Middle frontal gyrus (tissue), 1 donor: ENCODE data around the gene SYNJ2.

ENCODE experiments used
- DNase-seq: peaks from one replicate; pipeline ENCODE4 v3.0.0-alpha.2; 2015; ENCODE audit warnings: low spot score; ENCODE audit errors: extremely low spot score

The SYNJ2 gene

DNA sequence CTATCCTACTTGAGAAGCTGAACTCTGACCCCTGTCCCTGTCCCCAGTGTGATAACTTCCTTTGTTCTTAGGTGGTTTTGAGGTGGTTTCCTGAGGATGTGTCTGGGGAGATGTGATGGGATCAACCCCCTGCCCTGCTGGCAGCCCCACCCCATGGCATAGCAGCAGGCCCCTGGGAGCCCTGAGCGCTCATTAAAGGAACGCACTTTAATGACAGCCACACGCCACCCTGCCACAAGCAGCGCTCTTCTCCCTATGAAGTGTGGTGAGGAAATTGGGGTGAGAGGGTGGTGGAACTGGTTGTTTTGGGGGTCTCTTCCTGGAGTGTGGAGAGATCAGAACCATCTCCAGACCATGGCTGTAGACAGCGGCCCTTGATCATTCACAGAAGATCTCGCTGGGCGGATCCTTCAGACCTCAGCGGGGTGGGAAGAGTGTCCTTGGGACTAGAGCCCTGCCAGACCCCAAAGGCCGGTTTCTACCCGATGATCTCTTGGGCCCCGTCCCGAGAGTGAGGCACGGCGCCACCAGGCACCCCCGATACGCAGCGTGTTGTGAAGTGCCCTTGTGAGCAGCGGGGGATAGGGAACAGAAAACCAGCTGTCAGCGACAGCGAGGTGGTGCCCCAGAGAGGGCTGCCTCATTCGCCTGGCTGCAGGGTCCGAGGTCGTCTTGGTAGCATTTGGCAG lies 45.4 kb downstream of the SYNJ2 start:
- DNase-seq = no peak

DNA sequence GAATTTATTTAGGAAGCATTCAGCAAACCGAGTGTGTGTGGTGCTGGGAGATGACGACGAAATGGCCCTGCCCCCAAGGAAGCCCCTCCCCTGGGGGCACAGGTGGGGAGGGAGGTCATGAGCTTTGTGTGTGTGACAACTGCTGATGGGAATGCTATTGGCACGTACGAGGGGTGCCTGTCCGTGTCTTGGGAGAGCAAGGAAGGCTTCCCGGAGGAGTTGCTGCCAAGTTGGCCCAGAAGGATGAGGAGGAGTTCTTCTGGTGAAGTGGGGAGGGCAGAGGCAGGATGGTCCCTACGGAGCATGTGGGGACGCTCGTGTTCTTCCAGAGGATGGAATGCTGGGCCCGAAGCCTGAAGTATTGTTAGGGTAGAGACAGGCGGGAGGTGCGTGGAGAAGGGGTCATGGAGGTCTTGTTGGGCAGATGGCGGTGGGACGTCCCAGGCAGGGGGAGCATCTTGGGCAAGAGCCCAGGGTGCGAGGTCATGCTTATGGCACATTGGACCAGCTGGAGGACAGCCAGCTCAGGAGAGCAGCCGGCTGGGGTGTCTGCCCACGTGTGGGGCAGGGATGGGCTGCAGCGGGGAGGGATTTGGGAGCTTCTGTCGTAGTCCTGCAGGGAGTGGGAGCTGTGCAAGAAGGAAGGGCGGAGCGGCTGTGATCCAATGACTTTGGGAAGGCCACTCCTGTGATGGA lies 46.1 kb downstream of the SYNJ2 start:
- DNase-seq = no peak

DNA sequence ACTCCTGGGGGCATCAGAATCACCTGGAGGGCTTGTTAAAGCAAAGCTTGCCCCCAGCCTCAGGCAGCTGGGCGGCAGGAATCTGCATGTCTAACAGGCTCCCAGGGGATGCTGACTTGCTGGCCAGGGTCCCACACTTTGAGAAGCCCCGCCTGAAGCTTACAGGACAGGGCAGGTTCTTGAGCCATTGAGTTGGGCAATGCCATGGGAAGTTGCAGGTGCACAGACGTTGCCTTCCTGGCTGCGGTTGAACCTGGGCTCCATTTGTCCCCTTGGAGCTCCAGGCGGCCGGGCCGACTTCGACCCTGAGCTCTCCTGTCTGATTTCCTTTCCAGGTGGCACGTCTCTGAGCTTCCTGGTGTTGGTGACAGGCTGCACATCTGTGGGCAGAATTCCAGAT lies 46.8 kb downstream of the SYNJ2 start:
- no peak for DNase-seq

DNA sequence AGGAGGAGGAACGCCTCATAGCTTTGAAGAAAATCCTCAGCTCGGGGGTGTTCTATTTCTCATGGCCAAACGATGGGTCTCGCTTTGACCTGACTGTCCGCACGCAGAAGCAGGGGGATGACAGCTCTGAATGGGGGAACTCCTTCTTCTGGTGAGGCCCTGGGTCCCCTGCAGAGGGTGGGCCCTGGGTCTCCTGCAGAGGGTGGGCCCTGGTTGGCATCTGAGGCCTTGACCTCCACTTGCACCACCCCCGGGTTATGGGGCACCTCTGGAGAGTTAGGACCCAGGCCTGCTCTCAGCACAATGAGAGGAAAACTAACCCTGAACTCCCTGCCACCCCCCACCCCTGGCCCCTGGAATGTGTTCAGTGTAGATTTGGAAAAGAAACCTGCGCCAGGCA lies 47.2 kb downstream of the SYNJ2 start:
- no peak for DNase-seq

DNA sequence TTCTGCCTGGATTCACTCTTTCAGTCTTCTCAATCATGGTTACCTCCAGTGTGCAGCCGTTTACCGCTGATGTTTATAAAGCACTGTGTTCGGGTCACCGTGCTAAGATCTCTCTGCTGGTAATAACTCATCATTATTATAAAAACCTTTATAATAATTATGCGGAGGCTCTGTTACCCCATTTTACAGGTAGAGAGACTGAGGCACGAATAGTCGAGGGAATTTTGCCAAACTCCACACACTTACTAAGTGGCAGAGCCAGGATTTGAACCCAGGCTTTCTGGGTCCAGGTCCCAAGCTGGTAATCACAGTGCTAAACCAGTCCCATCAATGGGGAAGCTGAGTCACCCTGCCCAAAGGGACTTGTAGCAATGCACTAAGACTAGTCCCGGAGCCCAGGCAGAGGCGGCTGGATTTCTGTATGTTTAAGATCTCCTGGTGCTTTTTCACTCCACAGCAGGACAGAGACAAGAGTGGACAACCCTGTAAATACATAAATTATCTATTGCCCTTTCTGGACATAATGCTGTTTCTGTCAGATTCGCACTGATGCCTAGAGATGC lies 48.1 kb downstream of the SYNJ2 start:
- DNase-seq = no peak

DNA sequence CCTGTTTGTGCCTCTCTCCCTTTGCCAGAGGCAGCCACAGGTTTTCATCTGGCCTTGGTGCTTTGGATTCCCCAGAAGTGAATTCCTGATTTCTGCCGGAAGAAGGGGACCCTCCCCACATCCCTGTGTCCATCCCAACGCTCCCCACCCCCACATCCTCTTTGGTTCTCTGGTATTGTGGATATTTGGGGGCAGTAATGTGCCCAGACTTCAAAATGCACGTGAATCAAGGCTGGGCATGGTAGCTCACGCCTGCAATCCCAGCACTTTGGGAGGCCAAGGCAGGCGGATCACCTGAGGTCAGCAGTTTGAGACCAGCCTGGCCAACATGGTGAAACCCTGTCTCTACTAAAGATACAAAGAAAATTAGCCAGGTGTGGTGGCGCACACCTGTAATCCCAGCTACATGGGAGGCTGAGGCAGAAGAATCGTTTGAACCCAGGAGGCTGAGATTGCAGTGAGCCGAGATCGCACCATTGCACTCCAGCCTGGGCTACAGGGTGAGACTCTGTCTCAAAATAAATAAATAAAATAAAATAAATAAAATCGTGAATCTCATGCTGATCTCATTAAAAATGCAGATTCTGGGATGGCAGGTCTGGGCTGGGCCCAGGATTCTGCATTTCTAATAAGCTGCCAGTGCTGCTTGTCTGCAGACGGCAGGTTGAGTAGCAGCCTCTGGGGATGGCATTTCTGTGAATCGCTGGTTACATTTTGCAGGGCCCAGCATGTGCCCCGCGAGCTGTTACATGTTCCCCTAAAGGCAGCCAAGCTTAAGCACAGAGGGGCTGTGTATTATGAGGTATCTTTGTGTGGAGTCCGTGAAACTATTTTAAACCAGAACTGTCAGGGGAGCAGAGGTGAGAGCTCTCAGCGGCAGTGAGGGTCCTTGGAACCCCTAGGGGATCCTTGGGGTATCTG lies 49.0 kb downstream of the SYNJ2 start:
- DNase-seq = no peak

DNA sequence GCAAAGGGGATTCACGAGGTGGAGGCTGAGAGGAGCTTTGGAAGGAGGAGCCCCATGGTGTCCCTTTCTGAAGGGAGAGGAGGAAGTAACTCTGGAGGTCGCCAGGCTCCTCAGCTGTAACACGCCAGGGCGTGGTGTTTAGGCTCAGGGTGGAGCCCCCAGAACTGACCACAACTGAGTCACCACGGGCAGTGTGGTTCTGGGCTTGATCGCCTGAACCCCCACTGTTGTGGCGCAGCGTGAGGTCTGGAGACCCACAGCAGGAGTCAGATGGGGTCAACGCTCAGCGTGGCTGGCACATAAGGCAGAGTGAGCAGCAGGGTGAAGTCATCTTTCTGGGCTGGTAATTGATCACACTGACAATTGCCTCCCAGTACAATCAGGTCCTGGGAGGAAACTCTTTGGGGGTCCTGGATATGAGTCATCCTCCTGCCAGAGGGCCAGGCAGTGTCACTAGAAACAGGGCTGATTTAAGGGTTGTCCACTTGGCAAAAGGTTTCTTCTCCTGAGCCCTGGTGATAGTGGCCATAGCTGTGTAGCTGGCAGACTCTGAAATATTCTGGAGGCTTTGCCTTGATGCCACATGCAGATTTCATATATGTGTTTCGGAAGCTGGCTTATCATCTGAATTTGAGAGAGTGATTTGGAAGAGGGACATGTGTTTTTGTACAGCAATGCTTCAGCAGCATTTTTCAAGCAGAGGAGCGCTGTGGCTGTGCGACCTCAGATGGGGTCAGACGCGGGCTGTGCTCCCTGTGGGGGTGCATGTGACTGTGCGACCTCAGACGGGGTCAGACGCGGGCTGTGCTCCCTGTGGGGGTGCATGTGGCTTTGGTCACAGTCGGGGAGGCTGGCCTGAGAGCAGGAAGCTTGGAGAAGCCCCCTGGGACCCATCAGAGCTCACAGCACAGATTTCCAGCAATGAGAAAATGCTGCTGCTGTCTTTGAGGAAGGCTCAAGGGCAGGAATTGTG lies 50.0 kb downstream of the SYNJ2 start:
- no peak for DNase-seq

DNA sequence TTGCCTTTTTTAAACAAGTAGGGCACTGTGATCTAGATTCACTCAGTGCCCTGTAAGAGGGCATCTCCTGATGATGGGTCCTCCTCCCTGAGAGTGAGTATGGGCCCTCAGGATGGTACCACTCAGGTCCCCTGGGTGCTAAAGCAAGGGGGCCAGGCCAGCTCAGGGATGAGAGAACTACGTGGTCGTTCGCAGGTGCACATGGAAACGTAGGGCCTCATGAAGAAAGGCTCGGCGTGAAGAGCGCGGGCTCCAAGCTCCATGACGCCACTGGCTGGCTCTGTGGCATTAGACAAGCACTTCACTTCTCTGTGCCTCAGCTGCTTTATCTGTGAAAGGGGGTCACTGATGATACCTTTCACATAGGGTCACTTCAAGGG lies 50.7 kb downstream of the SYNJ2 start:
- no peak for DNase-seq

DNA sequence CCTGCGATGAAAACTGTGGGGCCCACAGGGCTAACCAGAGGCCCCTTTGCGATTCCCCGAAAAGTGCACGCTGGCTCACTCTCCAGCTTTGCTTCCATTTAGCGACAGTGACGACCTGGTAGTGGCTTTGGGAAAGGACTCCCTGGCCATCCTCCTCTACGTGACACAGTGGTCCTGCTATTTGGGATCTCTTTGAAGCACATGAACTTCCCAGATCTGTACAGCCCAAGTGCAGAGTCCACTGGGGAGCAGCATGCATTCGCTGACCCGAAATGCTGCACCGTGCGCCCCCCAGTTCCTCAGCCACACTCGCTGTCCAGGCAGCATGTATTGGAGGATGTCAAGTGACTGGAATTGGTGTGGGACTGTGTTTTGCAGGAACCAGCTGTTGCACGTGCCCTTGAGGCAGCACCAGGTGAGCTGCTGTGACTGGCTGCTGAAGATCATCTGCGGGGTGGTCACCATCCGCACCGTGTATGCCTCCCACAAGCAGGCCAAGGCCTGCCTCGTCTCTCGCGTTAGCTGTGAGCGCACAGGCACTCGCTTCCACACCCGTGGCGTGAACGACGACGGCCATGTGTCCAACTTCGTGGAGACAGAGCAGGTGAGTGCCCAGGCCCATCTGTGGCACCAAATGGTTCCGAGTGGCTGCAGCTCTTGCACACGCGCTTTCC lies 51.6 kb downstream of the SYNJ2 start:
- DNase-seq = no peak

DNA sequence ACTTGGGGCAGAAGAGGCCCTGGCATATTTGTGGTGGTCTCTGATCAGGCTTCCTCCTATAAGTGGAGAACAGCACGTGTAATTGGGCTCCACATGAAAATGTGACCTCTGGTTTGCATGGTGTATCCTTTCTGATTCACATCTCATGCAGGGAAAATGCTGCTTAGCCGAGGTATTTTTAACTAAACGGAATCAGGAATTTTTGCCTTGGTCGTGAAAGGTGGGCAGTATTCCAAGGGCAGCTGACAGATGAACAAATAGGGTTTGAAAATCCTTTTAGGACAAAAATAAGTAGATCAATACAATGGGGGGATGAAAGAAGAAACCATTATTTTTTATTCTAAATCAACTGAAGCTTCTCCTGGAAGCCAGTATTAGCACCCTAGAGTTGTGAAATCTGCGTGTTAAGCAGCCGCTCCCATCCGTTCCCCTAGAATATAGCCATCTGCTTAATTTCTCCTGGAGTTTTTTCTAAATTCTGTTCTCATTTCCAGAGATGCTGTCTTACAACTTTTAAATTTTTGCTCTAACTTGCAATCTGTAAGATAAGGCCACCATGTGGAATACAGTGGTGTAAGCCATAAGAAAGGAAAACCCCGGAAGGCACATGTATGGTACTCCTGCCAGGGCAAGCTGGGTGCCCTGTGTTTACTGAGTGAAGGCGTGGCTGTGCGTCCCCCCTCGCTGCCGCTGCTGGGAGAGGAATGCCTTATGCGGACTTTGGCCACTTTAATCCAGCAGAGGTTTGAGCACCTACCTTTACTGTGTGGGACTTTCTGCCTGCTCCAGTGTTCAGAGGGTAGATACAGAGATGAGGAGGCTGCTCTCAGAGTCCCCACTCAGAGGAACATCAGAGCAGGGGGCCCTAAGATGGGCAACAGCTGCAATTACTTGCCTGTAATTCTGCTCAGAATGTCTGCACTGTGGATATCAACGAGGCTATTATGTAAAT lies 52.4 kb downstream of the SYNJ2 start:
- DNase-seq = no peak

DNA sequence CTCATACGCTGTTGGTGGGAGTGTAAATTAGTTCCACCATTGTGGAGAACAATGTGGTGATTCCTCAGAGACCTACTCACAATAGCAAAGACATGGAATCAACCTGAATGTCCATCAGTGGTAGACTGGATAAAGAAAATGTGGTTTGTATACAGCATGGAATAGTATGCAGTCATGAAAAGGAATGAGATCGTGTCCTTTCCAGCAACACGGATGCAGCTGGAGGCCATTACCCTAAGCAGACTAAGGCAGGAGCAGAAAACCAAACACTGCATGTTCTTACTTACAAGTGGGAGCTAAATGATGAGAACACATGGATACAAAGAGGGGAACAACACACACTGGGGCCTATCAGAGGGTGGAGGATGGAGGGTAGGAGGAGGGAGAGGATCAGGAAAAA lies 54.6 kb downstream of the SYNJ2 start:
- no peak for DNase-seq

DNA sequence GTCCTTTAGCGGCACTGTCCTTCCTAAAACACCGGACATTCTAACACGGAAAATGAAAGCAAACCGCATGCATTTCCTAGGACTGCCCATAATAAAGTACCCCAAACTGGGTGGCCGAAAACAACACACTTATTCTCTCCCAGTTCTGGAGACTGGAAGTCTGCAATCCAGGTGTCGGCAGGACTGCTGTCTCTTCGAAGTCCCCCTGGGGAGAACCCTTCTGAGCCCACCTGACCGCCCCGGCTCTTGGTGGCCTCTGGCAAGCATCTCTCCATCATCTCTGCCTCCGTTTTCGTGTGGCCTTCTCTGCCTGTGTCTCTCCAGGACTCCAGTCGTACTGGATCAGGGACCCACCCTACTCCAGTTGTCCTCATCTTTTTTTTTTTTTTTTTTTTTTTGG lies 55.4 kb downstream of the SYNJ2 start:
- DNase-seq = no peak

DNA sequence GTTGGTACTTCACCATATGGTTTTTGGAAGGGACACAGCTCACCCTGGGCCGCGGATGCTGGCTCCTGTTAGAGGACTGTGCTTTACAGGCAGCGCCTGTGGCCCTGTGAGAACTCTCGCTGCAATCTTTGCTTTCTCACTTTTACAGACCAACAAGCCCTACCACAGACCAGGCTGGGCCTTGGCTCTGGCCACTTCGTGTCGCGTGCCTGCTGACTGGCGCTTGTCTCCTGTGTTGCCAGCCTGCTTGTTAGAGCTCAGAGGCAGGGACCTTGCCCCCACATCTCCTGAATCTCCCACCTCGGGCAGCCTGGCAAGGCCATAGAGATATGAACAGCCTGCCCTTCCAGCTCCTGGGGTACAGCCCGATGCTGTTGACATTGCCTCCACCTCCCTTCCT lies 56.1 kb downstream of the SYNJ2 start:
- no peak for DNase-seq

DNA sequence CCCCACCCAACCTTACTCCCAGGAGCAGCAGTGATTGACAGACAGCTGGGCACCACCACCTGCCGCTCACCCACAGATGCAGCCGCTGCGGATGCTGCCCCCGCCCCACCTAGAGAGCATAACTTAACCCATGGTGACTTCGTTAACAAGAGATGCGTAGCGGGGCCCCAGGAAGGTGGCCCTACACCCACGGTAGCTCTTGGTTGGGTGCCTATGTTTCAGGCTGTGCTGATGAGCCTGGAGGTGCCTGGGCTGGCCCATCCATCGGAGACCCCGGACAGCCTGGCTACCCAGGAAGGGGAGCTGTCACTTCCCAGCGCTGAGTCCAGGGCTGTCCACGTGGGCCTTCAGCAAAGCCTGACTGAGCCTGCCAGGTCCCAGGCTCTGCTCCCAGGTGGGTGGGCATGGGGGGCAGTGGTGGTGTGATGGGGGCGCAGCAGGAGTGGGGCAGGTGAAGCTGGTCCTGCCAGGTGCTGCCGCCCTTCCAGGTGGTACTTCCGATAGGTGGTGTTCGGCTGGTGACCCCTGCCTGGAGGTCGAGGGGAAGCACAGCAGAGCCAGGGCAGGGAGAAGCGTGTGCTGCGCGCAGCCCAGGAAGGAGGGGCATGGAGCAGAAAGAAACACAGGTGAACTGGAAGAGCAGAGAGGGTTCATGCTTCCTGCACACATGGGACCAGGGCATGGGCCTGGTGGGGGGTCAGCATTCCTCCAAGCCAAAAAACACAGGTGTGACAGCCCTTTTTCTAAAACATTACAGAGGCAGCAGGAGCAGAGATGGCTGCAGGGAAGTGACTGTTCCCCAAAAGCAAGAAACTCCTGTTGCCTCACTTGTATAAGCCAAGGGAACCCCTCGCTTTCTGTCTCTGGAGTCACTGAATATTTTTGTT lies 56.9 kb downstream of the SYNJ2 start:
- no peak for DNase-seq

DNA sequence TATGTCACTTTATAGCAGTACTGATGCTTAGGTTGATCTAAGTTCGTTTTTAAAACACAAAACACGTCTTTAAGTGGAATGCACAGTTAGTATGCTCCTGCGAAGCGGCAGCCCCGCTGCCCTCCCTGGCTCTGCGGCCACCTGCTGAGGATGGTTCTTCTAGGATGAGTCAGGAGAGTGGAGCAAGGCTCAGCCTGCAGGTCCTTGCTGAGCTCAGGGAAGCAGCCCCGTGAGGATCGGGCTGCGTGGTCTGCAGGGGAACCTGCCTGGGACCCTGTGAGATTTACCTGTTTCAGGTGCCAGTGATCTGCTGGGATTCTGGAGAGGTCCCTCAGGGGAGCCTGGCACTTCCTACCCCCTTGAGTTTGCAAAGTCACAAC lies 57.5 kb downstream of the SYNJ2 start:
- no peak for DNase-seq

DNA sequence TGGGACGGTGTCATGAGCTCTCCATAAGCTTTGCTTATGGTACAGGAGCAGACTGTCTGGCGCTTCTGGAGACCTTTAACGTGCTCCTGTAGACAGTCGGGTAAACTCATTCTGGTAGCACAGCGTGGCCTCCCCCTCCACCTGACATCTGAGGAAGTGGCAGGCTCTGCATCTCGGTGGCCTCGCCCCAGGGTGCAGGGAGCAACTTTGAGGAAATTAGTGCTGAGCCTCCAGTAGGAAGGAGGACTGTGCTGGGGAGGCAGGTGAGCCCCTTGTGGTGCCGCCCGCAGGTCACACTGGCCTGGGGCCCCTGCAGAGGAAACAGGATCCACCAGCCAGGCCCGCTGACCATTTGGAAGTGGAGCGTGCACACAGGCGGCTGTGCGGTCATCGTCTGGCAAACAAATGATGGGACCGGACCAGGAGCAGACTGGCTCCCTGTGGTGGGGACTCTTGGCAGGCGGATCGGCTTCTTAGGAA lies 57.9 kb downstream of the SYNJ2 start:
- DNase-seq = no peak

DNA sequence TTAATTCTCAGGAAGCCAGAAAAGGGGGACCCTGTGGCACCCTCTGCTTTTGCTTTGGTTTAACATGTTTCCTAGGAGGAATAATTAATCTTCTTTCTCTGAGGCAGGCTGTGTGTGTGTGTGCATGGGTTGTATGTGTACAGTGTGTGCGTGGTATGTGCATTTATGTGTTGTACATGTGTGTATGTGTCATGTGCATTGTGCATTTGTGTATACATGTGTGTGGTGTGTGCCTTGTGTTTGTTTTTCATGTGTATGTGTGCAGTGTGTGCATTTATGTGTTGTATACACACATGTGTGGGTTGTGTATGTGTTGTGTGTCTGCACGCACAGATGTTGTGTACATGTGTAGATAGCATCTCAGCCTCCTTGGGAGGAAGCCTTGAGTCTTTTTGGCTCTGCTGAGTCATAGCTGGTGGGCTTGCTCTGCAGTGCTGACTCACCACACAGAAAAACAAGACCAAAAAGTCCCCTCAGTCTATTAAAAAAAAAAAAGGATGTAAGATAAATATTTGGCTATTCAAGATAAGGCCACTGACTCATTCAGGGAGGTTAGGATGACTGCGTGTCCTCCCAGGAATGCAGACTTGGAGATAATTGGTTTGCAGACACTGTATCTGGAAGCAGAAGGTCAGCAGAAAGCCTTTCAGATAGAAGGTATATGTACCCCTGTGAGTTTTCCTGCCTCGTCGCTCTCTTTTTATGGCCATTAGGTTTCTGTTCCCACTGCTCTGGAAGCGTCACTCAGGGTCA lies 58.6 kb downstream of the SYNJ2 start:
- no peak for DNase-seq
